SH-SY5Y (cell line): Measurements from ENCODE around the gene REST.

Experiments used
- GATA2 ChIP-seq: IDR thresholded peaks from 2 replicates; pipeline ENCODE4 v1.6.1; 2011; ENCODE audit warnings: mild to moderate bottlenecking, low read depth, low read length
- GATA3 ChIP-seq: IDR thresholded peaks from 2 replicates; pipeline ENCODE4 v1.6.1; 2011; ENCODE audit warnings: low read depth, mild to moderate bottlenecking, low read length, moderate library complexity

DNA sequence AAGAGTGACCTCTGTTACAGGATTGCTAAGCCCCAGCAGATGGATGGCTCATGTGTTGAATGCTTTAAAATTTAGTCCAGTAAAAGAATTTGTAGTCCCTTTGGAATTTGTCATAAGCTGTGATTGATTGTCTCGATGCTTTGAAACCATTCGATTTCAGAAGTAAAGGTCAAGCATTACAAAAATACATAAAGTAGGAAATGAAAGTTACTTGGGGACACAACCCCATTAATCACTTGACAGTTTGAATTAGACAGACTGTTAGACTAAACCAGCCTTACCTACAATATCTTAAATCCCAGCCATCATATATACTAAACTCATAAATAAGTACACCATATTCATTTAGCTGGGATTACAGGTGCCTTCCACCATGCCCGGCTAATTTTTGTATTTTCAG, 6.6 kb downstream of the REST start:
- TF ChIP-seq GATA2, result no peak
- TF ChIP-seq GATA3, result no peak
